Amniotic stem cell (primary cell): ENCODE data around the gene OR6C70.
"Not testable (repeated sequence)": the region's sequence is repeated elsewhere in the genome, so short reads cannot be mapped to it uniquely, and the experiment has no call there.

Experiments used
- DNase-seq: peaks from one replicate; lab custom pipeline; 2025; lab: John Stamatoyannopoulos, UW

OR6C70 gene

GRCh38 chr12:55470088-55470829 is at the start of gene OR6C70:
TSS of gene OR6C70 (minus strand) at chr12:55470138. CDS start at chr12:55470138, 0 bp downstream.
- no peak for DNase-seq

- no peak for DNase-seq
Measured at GRCh38 chr12:55516391-55516790, 46.5 kb upstream of the OR6C70 start.

GRCh38 chr12:55515696-55516095 is 45.8 kb upstream of the OR6C70 start:
- DNase-seq = no peak

- no peak for DNase-seq
Measured at GRCh38 chr12:55501601-55502000, 31.7 kb upstream of the OR6C70 start.

- DNase-seq = no peak
Measured at GRCh38 chr12:55499810-55500252, 29.9 kb upstream of the OR6C70 start.

GRCh38 chr12:55499231-55499630 is 29.3 kb upstream of the OR6C70 start:
- DNase-seq = no peak

- no peak for DNase-seq
Measured at GRCh38 chr12:55495490-55495889, 25.6 kb upstream of the OR6C70 start.

- DNase-seq = no peak
Measured at GRCh38 chr12:55492078-55492477, 22.1 kb upstream of the OR6C70 start, which contains the start of gene OR6C68. TSS of gene OR6C68 (plus strand) at chr12:55492378. CDS start at chr12:55492378, 0 bp downstream.

GRCh38 chr12:55484284-55484683 is 14.3 kb upstream of the OR6C70 start:
- DNase-seq = not testable (repeated sequence)

- not testable (repeated sequence) for DNase-seq
Measured at GRCh38 chr12:55479136-55479535, 9.2 kb upstream of the OR6C70 start.

- DNase-seq = no peak
Measured at GRCh38 chr12:55472264-55472663, 2.3 kb upstream of the OR6C70 start.

GRCh38 chr12:55469291-55469690 is 647 bp downstream of the OR6C70 start:
- no peak for DNase-seq

GRCh38 chr12:55467836-55468235 is 2.1 kb downstream of the OR6C70 start:
- no peak for DNase-seq

- DNase-seq = not testable (repeated sequence)
Measured at GRCh38 chr12:55464926-55465325, 5.0 kb downstream of the OR6C70 start.

GRCh38 chr12:55448825-55449224 is 21.1 kb downstream of the OR6C70 start:
- DNase-seq = no peak

- DNase-seq = no peak
Measured at GRCh38 chr12:55446326-55446725, 23.6 kb downstream of the OR6C70 start.

GRCh38 chr12:55445357-55445756 is 24.6 kb downstream of the OR6C70 start:
- no peak for DNase-seq

- no peak for DNase-seq
Measured at GRCh38 chr12:55443776-55444175, 26.2 kb downstream of the OR6C70 start, which contains the start of gene OR6C2. TSS of gene OR6C2 (plus strand) at chr12:55444076. CDS start at chr12:55452214, 8,138 bp downstream.

GRCh38 chr12:55441233-55441632 is 28.7 kb downstream of the OR6C70 start:
- not testable (repeated sequence) for DNase-seq

- DNase-seq = no peak
Measured at GRCh38 chr12:55428331-55429243, 41.4 kb downstream of the OR6C70 start.

- no peak for DNase-seq
Measured at GRCh38 chr12:55425954-55426353, 44.0 kb downstream of the OR6C70 start, which contains the start of gene OR6C76. TSS of gene OR6C76 (plus strand) at chr12:55426254. CDS start at chr12:55426254, 0 bp downstream.

GRCh38 chr12:55420307-55420962 is 49.5 kb downstream of the OR6C70 start:
- no peak for DNase-seq
